ENCODE data around the gene PHACTR3. TPM values are rescaled to one million over a fixed set of nuclear protein-coding genes. Genes with fewer than 3 reads are reported as not detected.

The PHACTR3 gene
- total and polyA plus RNA-seq, 7 experiments from 2014 or later, result 0.49 TPM; not detected in 6

DNA sequence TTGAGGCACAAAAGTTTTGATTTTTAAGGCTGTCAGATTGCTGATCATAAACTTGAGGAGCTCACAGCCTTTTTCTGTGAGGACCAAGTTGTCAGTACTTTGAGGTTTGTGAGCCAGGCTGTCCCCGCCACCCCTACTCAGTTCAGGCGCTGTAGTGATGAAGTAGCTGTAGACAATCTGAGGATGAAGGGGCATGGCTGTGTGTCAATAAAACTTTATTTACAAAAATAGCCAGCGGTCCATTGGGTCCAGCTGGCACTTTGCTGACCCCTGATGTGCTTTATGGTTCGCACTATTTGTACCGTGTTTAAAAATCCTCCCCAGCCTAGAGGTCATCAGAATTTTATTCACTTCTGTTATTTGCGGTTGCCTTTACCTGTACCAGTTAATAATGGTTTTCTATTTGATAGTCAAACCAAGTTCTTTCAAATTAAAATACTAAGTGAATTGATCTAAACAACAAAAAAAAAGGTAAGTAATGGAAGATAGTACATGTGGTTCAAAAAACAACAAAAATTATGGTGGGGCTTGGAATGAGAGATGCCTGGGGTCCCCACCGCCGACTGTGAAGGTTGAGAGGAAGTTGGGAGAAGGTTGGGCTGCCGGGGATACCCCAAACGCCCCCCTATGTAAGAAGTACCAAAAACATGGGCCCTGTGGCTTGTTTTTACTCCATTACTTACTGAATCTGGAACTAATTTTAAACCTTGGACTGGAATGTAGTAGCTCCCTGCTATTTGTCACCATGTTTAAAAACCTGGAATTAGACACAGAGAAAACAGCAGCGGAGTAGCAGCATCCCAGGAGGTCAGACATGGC, 205.5 kb downstream of the PHACTR3 start:
- H3K4me3 Mint-ChIP-seq, result no peak overlapping the region
- H3K9me3 Mint-ChIP-seq, result peaks cover 0 to 2% (median 0%) of the 10 kb centered on the region in 11 donors
- H3K4me3 ChIP-seq (ENCODE audit: low read length), result no peak overlapping the region
- no peaks in the 10 kb centered on the region for H3K9me3 ChIP-seq (ENCODE audit: control insufficient read depth in 2 of 3, low read length in 3 of 3)
- no peaks in the 10 kb centered on the region for H3K4me1 ChIP-seq (ENCODE audit: control insufficient read depth in 2 of 2, insufficient read depth in 2 of 2, low read length in 2 of 2)
- ChIA-PET CTCF (no interaction called here), POLR2A (no interaction called here)
- intact Hi-C loops (cut with micrococcal nuclease), result no loop called here
- H3K36me3 Mint-ChIP-seq, result no peaks in the 10 kb centered on the region
- H3K4me1 Mint-ChIP-seq, result no peaks in the 10 kb centered on the region
- H3K27ac ChIP-seq (ENCODE audit: low read depth, low read length), result no peak overlapping the region
- H3K27me3 ChIP-seq (ENCODE audit: control insufficient read depth in 2 of 2, insufficient read depth in 2 of 2, low read length in 2 of 2), result no peaks in the 10 kb centered on the region
- no peak overlapping the region for H3K27ac Mint-ChIP-seq
- H3K27me3 Mint-ChIP-seq, result peaks cover 0 to 10% (median 6%) of the 10 kb centered on the region in 5 donors
- DNase-seq (no peak), ATAC-seq (no peak)
- H3K36me3 ChIP-seq (ENCODE audit: control insufficient read depth in 2 of 3, insufficient read depth in 3 of 3, low read length in 3 of 3), result no peaks in the 10 kb centered on the region

DNA sequence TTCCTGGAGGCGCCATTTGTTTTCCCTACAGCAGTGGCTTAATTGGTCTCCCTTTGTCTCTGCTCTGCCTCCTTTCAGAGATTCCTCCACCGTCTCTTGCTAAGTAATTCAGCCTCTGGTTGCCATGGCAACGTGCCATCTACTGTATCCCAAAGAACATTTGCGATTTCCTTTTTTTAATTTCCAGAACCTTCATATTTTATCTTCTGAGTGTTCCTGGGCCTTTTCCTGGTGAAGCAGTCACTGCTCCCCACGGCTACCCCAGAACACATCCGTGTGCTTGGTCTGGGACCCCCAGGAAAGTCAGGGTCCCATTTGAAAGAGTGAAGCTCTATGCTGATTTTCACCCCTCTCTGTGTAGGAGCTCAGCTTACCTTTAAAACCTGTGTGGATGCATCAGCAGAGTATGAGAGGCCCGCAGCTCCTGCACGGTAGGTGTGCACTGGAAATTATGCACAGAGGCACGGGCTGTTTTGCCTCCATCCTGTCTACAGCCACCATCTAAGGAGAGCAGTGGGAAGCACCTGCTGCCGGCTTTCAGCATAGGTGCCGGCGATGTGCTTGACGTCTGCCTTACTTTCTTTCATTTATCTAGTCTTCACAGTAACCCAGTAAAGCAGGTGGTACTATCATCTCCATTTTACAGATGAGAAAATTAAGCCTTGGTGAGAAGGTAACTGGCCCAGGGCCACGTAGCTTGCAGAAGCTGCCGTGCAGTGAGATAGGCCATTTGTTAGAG, 206.3 kb downstream of the PHACTR3 start:
- Mint-ChIP-seq H3K4me1 (no peaks in the 10 kb centered on the region), H3K27ac (no peak overlapping the region), H3K27me3 (peaks cover 0 to 5% (median 0%) of the 10 kb centered on the region in 5 donors), H3K36me3 (no peaks in the 10 kb centered on the region), H3K4me3 (no peak overlapping the region), H3K9me3 (peaks cover 0 to 2% (median 0%) of the 10 kb centered on the region in 11 donors)
- ATAC-seq (no peak), DNase-seq (no peak)
- H3K36me3 ChIP-seq (ENCODE audit: control insufficient read depth in 2 of 3, insufficient read depth in 3 of 3, low read length in 3 of 3), result no peaks in the 10 kb centered on the region
- H3K4me1 ChIP-seq (ENCODE audit: control insufficient read depth in 2 of 2, insufficient read depth in 2 of 2, low read length in 2 of 2), result no peaks in the 10 kb centered on the region
- intact Hi-C loops (cut with micrococcal nuclease), result no loop called here
- no peak overlapping the region for H3K4me3 ChIP-seq (ENCODE audit: low read length)
- H3K27me3 ChIP-seq (ENCODE audit: control insufficient read depth in 2 of 2, insufficient read depth in 2 of 2, low read length in 2 of 2), result no peaks in the 10 kb centered on the region
- no peaks in the 10 kb centered on the region for H3K9me3 ChIP-seq (ENCODE audit: control insufficient read depth in 2 of 3, low read length in 3 of 3)
- H3K27ac ChIP-seq (ENCODE audit: low read depth, low read length), result no peak overlapping the region
- ChIA-PET CTCF (no interaction called here), POLR2A (no interaction called here)

DNA sequence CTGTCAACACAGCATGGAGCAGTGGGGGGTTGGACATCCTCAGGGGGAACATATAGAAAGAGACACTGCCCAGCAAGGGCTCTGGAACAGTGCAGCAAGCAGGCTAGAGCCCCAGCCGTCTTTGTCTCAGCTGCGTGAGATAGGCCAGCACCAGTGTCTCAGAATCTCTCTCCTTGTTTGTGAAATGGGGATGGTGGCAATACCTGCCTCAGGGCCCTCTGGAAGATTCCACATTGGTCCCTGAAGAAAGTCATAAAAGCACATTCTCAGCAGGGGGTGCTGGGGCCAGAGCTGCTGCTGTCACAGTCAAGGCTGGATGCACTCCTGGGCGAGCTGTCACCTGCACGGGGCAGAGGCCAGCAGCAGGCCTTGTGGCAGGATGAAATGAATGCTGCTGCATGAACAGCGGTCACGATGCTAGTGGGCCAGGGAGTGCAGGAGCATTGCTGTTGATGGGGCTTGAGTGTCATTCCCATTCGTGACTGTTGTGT, 207.4 kb downstream of the PHACTR3 start:
- CTCF ChIA-PET, result no interaction called here
- H3K4me3 ChIP-seq (ENCODE audit: low read length), result no peak overlapping the region
- no peaks in the 10 kb centered on the region for H3K36me3 Mint-ChIP-seq
- POLR2A ChIA-PET, result no interaction called here
- H3K9me3 ChIP-seq (ENCODE audit: control insufficient read depth in 2 of 3, low read length in 3 of 3), result no peaks in the 10 kb centered on the region
- no peaks in the 10 kb centered on the region for H3K4me1 Mint-ChIP-seq
- no peak overlapping the region for H3K27ac Mint-ChIP-seq
- no peak overlapping the region for H3K4me3 Mint-ChIP-seq
- no peak for DNase-seq
- H3K4me1 ChIP-seq (ENCODE audit: control insufficient read depth in 2 of 2, insufficient read depth in 2 of 2, low read length in 2 of 2), result no peaks in the 10 kb centered on the region
- no peaks in the 10 kb centered on the region for H3K36me3 ChIP-seq (ENCODE audit: control insufficient read depth in 2 of 3, insufficient read depth in 3 of 3, low read length in 3 of 3)
- intact Hi-C loops (cut with micrococcal nuclease), result no loop called here
- peaks cover 0 to 5% (median 0%) of the 10 kb centered on the region in 5 donors for H3K27me3 Mint-ChIP-seq
- H3K27ac ChIP-seq (ENCODE audit: low read depth, low read length), result no peak overlapping the region
- no peak for ATAC-seq
- H3K9me3 Mint-ChIP-seq, result peaks cover 0 to 2% (median 0%) of the 10 kb centered on the region in 11 donors
- H3K27me3 ChIP-seq (ENCODE audit: control insufficient read depth in 2 of 2, insufficient read depth in 2 of 2, low read length in 2 of 2), result no peaks in the 10 kb centered on the region

DNA sequence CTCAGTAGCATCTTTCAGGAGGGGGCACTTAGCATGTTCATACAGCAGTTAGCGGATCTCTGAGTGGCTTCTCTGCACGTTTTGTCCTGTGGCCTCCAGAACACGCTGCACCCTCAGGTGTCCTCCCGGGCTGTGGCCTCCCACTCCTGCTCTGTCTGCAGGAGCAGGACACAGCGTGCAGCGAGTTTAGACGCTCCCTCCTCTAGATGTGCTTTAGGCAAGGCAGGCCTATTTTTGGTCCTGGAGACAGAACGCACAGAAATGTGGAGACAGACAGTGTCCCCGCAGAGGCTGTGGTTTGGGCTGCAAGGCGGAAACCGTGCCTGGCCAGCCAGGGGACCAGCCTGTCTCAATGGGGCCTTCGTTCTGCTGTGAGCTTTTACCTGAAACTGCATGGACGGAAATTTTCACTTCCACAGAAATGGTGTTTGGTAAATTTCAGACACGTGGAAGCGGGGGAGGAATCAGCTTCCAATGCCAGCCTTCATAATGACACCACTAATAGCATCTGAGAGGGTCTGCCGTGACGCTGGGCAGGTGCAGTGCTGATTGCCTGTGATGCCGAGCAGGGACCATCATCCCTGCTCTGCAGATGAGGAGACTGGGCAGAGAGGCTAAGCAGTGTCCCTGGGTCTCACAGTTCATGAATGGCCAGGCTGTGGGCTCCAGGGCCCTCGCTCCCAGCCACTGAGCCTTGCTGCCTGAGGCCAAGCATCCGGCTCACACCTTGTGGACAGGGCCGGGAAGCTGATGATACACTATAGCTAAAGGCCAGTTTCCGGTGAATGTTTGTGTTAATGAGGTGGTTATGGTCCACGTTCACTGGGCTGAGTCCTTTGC, 208.2 kb downstream of the PHACTR3 start:
- H3K9me3 Mint-ChIP-seq, result peaks cover 0 to 2% (median 0%) of the 10 kb centered on the region in 11 donors
- no peak overlapping the region for H3K27ac Mint-ChIP-seq
- Histone ChIP-seq H3K9me3 (ENCODE audit: control insufficient read depth in 2 of 3, low read length in 3 of 3) (no peaks in the 10 kb centered on the region), H3K4me3 (ENCODE audit: low read length) (no peak overlapping the region), H3K27ac (ENCODE audit: low read depth, low read length) (no peak overlapping the region), H3K27me3 (ENCODE audit: control insufficient read depth in 2 of 2, insufficient read depth in 2 of 2, low read length in 2 of 2) (no peaks in the 10 kb centered on the region), H3K4me1 (ENCODE audit: control insufficient read depth in 2 of 2, insufficient read depth in 2 of 2, low read length in 2 of 2) (no peaks in the 10 kb centered on the region), H3K36me3 (ENCODE audit: control insufficient read depth in 2 of 3, insufficient read depth in 3 of 3, low read length in 3 of 3) (no peaks in the 10 kb centered on the region)
- DNase-seq, result no peak
- H3K27me3 Mint-ChIP-seq, result peaks cover 0 to 4% (median 0%) of the 10 kb centered on the region in 5 donors
- no peaks in the 10 kb centered on the region for H3K4me1 Mint-ChIP-seq
- CTCF ChIA-PET, result no interaction called here
- intact Hi-C loops (cut with micrococcal nuclease), result no loop called here
- H3K36me3 Mint-ChIP-seq, result no peaks in the 10 kb centered on the region
- ATAC-seq, result no peak
- POLR2A ChIA-PET, result no interaction called here
- H3K4me3 Mint-ChIP-seq, result no peak overlapping the region

DNA sequence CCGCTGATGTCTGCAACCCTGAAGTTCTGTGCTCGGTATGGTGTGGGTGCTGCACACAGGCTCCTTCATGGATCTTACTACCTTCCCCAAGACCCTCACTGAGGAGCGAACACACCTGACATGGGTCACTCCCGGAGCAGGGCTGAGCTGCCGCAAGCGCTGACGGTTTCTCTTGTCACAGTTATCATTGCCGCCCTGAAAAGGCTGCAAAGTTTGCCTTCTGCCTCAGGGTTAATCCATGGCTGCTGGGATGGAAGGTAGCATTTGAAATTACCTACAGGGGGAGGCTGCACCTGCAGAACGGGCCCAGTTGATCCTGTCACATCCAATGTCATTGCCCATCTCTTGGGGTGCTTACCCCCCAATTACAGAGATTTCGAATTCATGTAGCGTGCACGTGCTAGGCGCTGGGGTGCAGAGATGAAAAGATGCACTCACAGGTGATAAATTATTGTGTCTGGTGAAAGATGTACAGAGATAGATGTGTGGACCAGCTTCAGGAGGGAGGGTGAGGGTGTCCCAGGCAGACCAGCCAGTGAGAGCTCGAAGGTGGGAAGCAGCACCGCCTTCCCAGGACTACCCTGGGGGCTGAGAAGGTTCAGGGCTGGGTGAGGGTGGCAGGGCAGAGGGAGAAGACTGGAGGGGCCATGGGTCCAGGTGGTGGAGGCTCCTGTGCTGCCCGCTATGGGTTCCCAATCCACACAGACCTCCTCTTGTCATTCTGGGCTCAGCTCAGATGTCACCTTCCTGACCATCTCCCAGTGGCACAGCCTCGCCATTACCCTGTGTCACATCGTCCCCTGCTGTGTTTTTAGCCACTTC, 209.0 kb downstream of the PHACTR3 start:
- H3K9me3 Mint-ChIP-seq, result peaks cover 0 to 2% (median 0%) of the 10 kb centered on the region in 11 donors
- no peak for ATAC-seq
- no peaks in the 10 kb centered on the region for H3K4me1 Mint-ChIP-seq
- ChIA-PET POLR2A (no interaction called here), CTCF (no interaction called here)
- intact Hi-C loops (cut with micrococcal nuclease), result no loop called here
- no peak for DNase-seq
- Histone ChIP-seq H3K9me3 (ENCODE audit: control insufficient read depth in 2 of 3, low read length in 3 of 3) (no peaks in the 10 kb centered on the region), H3K4me1 (ENCODE audit: control insufficient read depth in 2 of 2, insufficient read depth in 2 of 2, low read length in 2 of 2) (no peaks in the 10 kb centered on the region), H3K27me3 (ENCODE audit: control insufficient read depth in 2 of 2, insufficient read depth in 2 of 2, low read length in 2 of 2) (no peaks in the 10 kb centered on the region), H3K27ac (ENCODE audit: low read depth, low read length) (no peak overlapping the region), H3K4me3 (ENCODE audit: low read length) (no peak overlapping the region), H3K36me3 (ENCODE audit: control insufficient read depth in 2 of 3, insufficient read depth in 3 of 3, low read length in 3 of 3) (no peaks in the 10 kb centered on the region)
- H3K27me3 Mint-ChIP-seq, result no peaks in the 10 kb centered on the region
- no peak overlapping the region for H3K4me3 Mint-ChIP-seq
- H3K27ac Mint-ChIP-seq, result no peak overlapping the region
- no peaks in the 10 kb centered on the region for H3K36me3 Mint-ChIP-seq

All from naive thymus-derived CD4-positive, alpha-beta T cell (primary cell).